Mesothelial cell of epicardium (in vitro differentiated cells): ENCODE results near the gene ADCK2. TPM values are rescaled to one million over a fixed set of nuclear protein-coding genes. Genes with fewer than 3 reads are reported as not detected.
"Not testable (repeated sequence)": the region's sequence is repeated elsewhere in the genome, so short reads cannot be mapped to it uniquely, and the experiment has no call there.

ENCODE experiments used
- DNase-seq, 2 experiments: peaks; one replicate each; pipeline ENCODE4 v3.0.0; 2021; ENCODE audit warnings: low spot score in 2 of 2; ENCODE audit not compliant: unreplicated experiment in 2 of 2
- H3K27ac Mint-ChIP-seq: 2 replicates; pipeline ENCODE4 v1.8.0; 2021; ENCODE audit warnings: mixed read lengths
- H3K27me3 Mint-ChIP-seq: 2 replicates; pipeline ENCODE4 v1.8.0; 2021; ENCODE audit warnings: low read depth, mixed read lengths
- H3K36me3 Mint-ChIP-seq: 2 replicates; pipeline ENCODE4 v1.8.0; 2021; ENCODE audit warnings: mixed read lengths
- H3K4me1 Mint-ChIP-seq: 2 replicates; pipeline ENCODE4 v1.8.0; 2021; ENCODE audit warnings: mixed read lengths
- H3K4me3 Mint-ChIP-seq: 2 replicates; pipeline ENCODE4 v1.8.0; 2021; ENCODE audit warnings: mild to moderate bottlenecking, moderate library complexity, mixed read lengths
- H3K9me3 Mint-ChIP-seq: 2 replicates; pipeline ENCODE4 v1.8.0; 2021; ENCODE audit warnings: mixed read lengths
- total RNA-seq: library from RNA; stranded (reverse); gene quantifications from 3 replicates; pipeline ENCODE4 v1.2.1, GENCODE V29; 2021
- TF ChIP-seq, protein P1 (sequence below): fragments of 200-600 bp; sonication (generic); IDR thresholded peaks from one replicate; pipeline ENCODE4 v1.5.0; 2021; ENCODE audit warnings: antibody characterized with exemption; ENCODE audit not compliant: unreplicated experiment

Gene ADCK2, protein sequence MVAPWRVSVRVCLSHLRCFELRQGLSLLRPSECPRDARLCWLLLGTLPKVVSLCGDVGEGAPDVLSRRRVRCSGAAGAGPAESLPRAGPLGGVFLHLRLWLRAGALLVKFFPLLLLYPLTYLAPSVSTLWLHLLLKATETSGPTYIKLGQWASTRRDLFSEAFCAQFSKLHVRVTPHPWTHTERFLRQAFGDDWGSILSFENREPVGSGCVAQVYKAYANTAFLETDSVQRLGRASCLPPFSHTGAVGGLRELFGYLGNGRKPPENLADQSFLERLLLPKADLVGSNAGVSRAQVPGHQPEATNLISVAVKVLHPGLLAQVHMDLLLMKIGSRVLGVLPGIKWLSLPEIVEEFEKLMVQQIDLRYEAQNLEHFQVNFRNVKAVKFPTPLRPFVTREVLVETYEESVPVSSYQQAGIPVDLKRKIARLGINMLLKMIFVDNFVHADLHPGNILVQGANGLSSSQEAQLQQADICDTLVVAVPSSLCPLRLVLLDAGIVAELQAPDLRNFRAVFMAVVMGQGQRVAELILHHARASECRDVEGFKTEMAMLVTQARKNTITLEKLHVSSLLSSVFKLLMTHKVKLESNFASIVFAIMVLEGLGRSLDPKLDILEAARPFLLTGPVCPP
- 24.9 to 28.8 TPM (median 26.6 TPM) in 3 replicates for total RNA-seq

GRCh38 chr7:140672382-140673062 lies at the start of gene ADCK2:
ADCK2 (plus strand) TSS chr7:140672945; CDS start chr7:140673331, 386 bp downstream.
- peaks cover 51% of the 10 kb centered on the region for H3K4me1 Mint-ChIP-seq
- peak in 1 of 2 experiments; percentile 61 for DNase-seq

DNA sequence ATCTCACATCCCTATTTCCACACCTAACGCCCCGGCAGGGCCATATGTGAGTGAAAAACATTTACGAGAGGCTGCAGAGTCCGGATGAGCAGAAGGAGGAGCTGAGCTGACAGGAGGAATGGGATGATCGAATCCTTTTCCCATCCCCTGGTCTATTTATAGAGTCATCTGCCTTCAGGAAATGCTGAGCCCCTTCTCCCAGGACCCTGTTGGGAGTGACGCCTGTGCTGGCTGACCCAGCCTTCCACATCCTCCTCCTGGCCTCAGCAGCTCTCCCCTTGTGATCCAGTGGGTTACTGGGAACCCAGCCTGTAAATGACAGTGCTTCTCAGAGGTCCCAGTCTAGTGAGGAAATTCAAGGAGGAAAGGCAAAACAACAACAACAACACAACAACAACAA lies 48.8 kb upstream of the ADCK2 start:
- DNase-seq = no peak
- no peaks in the 10 kb centered on the region for H3K36me3 Mint-ChIP-seq
- H3K9me3 Mint-ChIP-seq = no peaks in the 10 kb centered on the region
- H3K27me3 Mint-ChIP-seq = no peaks in the 10 kb centered on the region
- peak overlapping the region; percentile 6 for H3K4me3 Mint-ChIP-seq
- TF ChIP-seq, protein P1, sequence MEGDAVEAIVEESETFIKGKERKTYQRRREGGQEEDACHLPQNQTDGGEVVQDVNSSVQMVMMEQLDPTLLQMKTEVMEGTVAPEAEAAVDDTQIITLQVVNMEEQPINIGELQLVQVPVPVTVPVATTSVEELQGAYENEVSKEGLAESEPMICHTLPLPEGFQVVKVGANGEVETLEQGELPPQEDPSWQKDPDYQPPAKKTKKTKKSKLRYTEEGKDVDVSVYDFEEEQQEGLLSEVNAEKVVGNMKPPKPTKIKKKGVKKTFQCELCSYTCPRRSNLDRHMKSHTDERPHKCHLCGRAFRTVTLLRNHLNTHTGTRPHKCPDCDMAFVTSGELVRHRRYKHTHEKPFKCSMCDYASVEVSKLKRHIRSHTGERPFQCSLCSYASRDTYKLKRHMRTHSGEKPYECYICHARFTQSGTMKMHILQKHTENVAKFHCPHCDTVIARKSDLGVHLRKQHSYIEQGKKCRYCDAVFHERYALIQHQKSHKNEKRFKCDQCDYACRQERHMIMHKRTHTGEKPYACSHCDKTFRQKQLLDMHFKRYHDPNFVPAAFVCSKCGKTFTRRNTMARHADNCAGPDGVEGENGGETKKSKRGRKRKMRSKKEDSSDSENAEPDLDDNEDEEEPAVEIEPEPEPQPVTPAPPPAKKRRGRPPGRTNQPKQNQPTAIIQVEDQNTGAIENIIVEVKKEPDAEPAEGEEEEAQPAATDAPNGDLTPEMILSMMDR = no peak
- peak overlapping the region; percentile 98 for H3K27ac Mint-ChIP-seq
- H3K4me1 Mint-ChIP-seq = peaks cover 34% of the 10 kb centered on the region

More at GRCh38 chr7:140672382-140673062, at the start of gene ADCK2:
- peaks cover 3% of the 10 kb centered on the region for H3K36me3 Mint-ChIP-seq
- no peaks in the 10 kb centered on the region for H3K27me3 Mint-ChIP-seq
- no peaks in the 10 kb centered on the region for H3K9me3 Mint-ChIP-seq
- TF ChIP-seq, protein P1 = no peak
- peak within 1 kb of the TSS; percentile 87 for H3K27ac Mint-ChIP-seq
- H3K4me3 Mint-ChIP-seq = peak within 1 kb of the TSS; percentile 79

DNA sequence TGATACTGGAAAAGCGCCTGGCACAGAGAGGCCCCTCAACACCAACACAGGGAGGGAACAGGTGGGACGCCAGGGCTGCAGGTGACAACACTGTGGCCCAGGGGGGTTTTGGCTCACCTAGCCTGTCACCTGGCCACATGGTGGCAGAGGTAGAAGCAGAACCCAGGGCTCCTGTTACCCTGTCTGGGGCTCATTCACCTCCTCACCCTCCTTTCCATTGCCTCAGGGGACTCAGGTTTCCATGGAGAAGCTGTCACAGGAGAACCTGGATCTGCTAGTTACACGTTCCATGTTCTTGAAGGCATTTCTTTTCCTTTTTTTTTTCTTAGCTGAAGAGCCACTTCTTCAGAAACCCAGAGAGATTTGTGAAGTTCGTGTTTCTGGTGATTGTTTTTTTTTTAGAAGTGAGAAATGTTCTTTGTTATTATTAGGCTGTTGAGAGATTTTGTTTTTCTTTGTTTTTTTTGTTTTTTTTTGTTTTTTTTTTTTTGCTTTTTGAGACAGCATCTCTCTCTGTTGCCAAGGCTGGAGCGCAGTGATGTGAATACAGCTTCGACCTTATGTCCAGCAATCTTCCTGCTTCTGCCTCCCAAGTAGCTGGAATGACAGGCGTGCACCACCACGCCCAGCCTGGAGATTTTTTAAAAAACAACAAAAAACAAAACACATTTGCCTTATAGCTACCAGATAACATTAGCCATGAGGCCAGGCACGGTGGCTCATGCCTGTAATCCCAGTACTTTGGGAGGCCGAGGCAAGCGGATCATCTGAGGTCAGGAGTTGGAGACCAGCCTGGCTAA lies 48.2 kb upstream of the ADCK2 start:
- Mint-ChIP-seq H3K4me3 (peak overlapping the region; percentile 6), H3K27ac (peak overlapping the region; percentile 98), H3K9me3 (no peaks in the 10 kb centered on the region), H3K4me1 (peaks cover 34% of the 10 kb centered on the region), H3K36me3 (no peaks in the 10 kb centered on the region), H3K27me3 (no peaks in the 10 kb centered on the region)
- DNase-seq = peak in 1 of 2 experiments; percentile 55
- TF ChIP-seq, protein P1 = no peak

DNA sequence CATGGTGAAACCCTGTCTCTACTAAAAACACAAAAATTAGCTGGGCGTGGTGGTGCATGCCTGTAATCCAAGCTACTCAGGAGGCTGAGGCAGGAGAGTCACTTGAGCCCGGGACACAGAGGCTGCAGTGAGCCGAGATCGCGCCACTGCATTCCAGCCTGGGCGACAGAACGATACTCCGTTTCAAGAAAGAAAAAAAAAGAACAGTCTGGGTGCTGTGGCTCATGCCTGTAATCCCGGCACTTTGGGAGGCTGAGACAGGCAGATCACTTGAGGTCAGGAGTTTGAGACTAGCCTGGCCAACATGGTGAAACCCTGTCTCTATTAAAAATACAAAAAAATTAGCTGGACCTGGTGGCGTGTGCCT lies 47.6 kb upstream of the ADCK2 start:
- H3K27me3 Mint-ChIP-seq, H3K4me3 Mint-ChIP-seq, DNase-seq, H3K36me3 Mint-ChIP-seq, H3K9me3 Mint-ChIP-seq: not testable (repeated sequence)
- Mint-ChIP-seq H3K27ac (peak overlapping the region; percentile 98), H3K4me1 (peaks cover 34% of the 10 kb centered on the region)

- peak overlapping the region; percentile 98 for H3K27ac Mint-ChIP-seq
- H3K27me3 Mint-ChIP-seq = no peaks in the 10 kb centered on the region
- H3K9me3 Mint-ChIP-seq = no peaks in the 10 kb centered on the region
- H3K36me3 Mint-ChIP-seq = no peaks in the 10 kb centered on the region
- TF ChIP-seq, protein P1 = no peak
- DNase-seq = peak; percentile 73 to 87
- peak overlapping the region; percentile 32 for H3K4me3 Mint-ChIP-seq
- H3K4me1 Mint-ChIP-seq = peaks cover 34% of the 10 kb centered on the region
These were observed 46.6 kb upstream of the ADCK2 start for GRCh38 chr7:140625908-140626868.
